Left hindlimb (tissue), 1 donor: ENCODE measurements around the gene BLVRA.
"Not testable (repeated sequence)": the region's sequence is repeated elsewhere in the genome, so short reads cannot be mapped to it uniquely, and the experiment has no call there.

ENCODE experiments used
- DNase-seq: peaks from one replicate; pipeline ENCODE4 v3.0.0-alpha.2; 2018

Gene BLVRA

DNA sequence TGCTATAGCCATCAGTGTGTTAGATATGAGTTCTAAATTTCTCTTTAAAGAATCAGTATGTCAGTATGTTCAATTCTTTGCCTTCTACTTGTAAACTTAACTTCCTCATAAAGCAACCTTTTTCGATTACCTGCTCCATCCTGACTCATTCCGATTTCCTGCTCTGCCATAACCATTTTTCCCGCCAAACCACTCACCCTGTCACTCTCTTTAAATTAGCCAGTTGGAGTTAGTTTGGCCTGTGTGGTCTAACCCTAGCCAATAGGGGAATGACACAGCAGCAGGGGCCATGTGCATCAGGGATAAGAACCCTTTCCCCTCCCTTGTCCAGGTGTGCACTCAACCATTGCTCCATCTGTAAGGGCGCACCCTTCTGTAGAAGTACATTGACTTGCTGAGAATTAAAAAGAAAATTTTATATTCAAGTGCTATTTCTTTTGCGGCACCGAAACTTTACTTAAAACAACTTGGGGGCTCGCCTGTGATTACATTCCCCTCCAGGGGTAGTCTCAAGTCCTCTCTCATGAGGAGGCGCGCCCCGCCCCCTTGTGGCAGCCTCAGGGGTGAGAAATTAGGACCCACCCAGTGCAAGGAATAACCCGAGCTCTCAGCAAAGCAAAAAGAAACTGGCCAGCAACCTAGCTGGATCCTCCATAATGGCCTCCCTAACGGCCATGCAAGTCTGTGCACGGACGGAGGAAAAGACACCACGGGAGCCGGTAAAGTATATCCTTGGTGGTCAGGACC lies 51.9 kb downstream of the BLVRA start:
- DNase-seq, result not testable (repeated sequence)

DNA sequence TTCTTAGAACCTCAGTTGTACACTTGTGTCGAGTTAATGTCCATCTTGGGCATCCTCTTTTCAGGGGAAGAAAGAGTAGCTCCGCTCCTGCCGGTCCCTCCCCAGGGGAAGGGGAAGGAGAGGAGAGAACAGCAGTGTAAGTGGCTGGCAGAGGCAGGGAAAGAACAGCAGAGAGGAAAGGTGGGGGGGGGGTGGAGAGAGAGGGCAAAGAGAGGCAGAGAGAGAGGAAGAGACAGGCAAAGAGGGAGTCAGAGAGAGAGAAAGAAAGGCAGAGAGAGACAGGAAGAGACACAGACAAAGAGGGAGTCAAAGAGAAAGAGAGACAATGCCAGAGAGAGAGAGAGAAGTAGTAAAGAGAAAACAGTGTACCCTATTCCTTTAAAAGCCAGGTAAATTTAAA lies 56.9 kb downstream of the BLVRA start:
- no peak for DNase-seq

DNA sequence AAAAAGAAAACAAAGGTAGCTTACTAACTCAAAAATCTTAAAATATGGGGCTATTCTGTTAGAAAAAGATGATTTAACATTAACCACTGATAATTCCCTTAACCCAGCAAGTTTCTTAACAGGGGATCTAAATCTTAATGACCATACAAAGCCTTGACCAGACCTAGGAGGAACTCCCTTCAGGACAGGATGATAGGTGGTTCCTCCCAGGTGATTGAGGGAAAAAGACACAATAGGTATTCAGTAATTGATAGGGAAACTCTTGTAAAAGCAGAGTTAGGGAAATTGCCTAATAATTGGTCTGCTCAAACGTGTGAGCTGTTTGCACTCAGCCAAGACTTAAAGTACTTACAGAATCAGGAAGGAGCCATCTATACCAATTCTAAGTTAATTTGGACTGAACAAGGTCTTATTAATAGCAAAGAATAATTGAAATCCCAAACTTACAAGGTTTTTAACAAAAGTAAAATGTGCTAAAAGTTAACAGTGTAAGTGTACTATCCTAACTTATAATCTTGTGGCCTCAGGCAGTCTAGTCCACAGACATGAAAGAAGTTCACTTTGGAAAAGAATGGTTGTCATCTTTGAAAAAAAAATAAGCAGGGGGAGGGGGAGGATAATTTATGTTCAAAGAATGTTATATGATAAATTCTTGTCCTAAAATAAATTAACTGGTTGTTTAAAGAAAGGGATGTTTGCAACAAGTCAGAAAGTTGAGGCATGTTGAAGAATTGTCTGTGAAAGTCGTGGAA lies 57.7 kb downstream of the BLVRA start:
- DNase-seq, result not testable (repeated sequence)

DNA sequence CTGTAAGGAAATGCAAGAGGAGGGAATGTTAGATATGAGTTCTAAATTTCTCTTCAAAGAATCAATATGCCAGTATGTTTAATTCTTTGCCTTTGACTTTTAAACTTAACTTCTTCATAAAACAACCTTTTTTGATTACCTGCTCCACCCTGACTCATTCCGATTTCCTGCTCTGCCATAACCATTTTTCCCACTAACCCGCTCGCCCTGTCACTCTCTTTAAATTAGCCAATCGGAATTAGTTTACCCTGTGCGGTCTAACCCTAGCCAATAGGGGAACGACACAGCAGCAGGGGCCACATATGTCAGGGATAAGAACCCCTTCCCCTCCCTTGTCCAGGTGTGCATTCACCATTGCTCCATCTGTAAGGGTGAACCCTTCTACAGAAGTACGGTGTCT lies 64.9 kb downstream of the BLVRA start:
- not testable (repeated sequence) for DNase-seq

DNA sequence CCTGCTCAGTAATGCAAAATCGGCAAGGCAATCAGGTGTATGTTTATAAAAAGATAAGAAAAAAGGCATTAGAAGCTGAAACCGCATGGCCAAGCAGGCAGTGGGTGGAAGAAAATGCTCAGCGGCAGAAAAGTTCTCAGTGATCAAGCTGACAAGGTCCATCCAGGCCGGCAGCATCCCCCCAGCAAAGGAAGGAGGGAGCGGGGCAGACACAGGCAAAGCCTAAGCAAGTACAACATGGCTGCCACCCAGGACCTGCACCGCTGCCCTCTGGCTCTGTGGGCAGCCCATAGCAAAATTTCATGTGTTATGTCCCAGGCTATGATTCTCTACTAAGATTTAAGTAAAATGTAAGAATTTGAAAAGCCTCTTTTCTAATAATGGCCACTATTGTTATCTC lies 65.5 kb downstream of the BLVRA start:
- no peak for DNase-seq

DNA sequence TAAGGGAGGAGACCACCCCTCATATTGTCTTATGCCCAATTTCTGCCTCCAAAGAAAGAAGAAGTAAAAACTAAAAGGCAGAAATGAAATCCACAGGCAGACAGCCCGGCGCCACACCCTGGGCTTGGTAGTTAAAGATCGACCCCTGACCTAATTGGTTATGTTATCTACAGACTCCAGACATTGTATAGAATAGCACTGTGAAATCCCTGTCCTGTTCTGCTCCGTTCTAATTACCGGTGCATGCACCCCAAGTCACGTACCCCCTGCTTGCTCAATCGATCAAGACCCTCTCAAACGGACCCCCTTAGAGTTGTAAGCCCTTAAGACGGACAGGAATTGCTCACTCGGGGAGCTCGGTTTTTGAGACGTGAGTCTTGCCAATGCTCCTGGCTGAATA lies 66.0 kb downstream of the BLVRA start:
- DNase-seq, result not testable (repeated sequence)

DNA sequence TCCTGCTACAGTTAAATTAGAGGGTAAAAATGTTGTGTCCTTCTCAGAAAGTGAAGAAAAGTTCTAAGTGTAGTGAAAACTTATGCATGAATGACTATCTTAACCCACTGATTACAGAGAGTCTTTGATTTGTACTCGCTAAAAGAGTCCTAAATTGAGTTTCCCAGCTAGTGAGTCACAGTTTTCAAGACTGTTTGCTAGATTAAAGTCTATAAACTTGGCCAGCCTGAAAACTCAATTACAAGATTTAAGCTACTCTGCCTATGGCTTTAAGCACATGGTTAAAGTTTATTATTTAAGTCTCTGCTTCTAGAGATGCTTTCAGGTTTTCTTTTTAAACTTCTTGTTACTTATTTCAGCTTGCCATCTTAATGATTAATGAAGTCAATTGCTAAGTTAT lies 66.5 kb downstream of the BLVRA start:
- DNase-seq, result no peak

DNA sequence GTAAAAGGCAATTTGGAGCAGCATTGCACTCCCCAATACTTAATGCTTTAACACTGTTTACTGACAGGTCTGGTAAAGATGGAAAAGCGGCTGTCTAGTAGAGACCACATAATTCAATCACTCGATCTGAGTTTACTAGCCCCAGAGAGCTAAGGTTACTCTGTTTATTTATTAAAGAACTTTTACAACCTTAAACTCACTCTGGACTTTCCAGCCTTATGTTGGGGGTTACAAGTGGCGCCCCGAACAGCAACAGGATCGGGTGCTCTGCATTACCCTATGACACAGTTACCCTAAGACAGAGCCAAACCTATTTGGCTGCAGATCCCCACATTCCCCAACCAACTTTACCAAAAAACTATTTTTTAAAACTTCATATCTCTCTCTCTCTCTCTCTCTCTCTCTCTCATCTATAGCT lies 66.9 kb downstream of the BLVRA start:
- no peak for DNase-seq

DNA sequence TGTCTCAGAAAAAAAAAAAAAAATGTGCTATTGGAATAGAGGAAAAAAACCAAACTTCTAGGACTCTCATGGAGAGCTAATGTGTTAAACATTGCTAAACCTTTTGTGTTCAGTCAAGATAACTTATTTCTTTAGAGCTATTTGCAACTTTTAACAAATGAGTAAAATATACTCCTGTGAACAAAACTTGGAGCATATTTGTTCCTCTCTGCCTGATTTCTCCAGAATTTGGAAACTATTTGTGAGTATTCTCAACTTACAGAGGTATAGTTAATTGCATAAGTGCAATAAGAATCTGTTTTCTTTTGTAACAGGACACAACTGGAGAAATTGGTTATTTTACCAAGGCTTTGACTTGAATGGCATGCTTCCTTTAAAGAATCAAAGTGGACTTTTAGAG lies 72.4 kb downstream of the BLVRA start:
- not testable (repeated sequence) for DNase-seq

DNA sequence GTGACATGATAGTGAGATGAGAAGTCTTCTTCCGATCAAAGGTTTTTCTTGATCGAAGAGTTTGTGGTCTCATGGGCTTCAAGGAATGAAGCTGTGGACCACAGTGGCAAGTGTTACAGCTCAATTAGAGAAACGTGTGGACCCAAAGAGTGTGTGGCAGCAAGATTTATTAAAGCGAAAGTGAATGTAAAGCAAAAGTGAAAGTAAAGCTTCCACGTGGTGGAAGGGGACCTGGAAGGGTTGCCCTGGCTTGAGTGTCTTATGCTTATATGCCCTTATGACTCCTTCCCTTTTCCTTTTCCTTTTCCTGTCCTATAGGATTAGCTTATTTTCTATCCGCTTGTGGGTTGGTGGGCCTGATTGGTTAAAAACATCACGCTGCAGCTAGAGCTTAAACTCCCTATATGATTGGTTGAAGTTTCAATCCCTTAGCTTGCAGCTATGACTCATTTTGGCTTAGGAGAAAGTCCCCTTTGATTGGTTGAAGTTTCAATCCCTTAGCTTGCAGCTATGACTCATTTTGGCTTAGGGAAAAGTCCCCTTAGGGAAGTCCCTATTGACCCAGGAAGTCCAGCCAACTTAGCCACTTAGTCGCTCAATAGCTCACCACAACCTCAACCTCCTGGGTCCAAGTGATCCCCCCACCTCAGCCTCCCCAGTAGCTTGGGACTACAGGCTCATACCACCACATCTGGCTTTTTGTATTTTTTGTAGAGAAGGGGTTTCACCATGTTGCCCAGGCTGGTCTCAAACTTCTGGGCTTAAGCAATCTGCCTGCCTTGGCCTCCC lies 76.2 kb downstream of the BLVRA start:
- DNase-seq, result no peak

DNA sequence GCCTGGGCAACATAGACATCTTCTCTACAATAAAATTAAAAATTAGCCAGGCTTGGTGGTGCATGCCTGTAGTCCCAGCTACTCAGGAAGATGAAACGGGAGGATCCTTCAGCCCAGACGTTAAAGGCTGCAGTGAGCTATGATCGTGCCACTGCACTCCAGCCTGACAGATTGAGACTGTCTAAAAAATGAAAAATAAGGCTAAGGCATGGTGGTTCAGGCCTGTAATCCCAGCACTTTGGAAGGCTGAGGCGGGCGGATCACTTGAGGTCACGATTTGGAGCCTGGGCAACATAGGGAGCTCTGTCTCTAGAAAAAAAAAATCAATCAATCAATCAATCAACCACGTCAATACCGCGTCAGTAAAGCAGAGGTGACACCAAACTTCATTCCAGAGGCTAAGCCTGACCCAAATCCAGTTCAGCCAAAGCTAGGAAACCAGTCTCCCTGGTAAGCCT lies 79.8 kb downstream of the BLVRA start:
- no peak for DNase-seq

DNA sequence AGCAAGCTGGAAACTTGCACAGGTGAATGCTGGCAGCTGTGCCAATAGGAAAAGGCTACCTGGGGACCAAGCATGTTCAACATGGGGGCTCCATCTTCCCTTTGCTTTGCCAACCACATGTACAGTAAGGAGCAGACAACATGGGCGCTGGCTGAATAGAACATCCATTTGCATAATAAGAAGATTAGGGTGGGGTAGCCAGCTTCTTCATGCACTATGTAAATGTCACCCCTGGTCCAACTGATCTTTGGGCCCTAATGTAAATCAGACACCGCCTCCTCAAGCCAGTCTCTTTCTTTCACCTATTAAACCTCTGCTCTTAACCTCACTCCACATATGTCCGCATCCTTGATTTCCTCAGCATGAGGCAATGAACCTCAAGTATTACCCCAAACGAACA lies 84.8 kb downstream of the BLVRA start:
- DNase-seq, result no peak

DNA sequence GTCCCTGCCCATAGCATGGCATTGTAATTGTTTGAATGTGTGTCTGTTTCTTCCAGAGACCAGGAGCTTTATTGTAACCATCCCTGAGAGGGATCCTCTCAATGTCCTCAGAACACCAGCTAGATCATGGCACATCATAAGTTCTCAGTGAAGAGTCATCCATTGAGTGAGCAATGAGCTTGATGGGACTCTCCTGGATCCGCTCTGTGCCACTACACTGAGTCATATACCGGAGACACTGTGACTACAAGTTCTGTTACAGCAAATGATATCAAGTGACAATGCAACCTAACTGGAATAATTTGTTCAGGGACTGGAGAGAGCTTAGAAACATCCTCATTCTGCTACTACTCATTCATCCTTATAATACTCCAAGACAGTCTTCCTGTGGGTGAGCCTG lies 85.8 kb downstream of the BLVRA start:
- DNase-seq, result no peak

DNA sequence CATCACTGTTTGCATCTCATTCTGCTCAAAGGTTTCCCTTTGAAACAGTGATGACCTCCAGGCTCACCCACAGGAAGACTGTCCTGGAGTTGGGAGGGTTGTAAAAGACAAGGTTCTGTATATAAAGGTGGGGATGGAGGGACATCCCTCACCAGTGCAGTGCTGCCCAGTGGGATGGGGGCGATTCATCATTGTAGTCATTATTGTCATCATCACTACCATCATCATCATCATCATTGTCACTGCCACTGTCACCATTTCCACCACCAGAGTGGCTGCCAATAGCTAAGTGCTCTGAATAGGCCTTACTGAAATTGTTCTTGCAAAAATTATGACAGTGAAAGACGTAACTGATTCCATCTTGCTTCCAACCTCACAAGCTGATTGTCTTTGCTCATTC lies 86.2 kb downstream of the BLVRA start:
- no peak for DNase-seq

DNA sequence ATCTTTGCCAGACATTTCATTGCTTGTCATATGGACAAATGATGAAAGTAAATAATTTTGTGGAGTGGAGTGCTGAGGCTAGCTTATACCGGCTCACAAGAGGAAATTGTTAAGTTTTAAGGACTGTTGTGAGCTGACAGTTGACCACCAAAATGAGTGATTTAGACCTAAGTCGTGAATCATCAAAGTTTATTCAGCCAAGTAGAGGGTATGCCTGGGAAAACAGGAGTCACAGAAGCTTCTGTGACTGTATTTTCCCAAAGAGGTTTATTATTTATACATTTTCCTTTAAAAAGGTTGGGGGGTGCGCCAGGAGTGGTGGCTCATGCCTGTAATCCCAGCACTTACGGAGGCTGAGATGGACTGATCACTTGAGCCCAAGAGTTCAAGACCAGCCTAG lies 89.0 kb downstream of the BLVRA start:
- no peak for DNase-seq

DNA sequence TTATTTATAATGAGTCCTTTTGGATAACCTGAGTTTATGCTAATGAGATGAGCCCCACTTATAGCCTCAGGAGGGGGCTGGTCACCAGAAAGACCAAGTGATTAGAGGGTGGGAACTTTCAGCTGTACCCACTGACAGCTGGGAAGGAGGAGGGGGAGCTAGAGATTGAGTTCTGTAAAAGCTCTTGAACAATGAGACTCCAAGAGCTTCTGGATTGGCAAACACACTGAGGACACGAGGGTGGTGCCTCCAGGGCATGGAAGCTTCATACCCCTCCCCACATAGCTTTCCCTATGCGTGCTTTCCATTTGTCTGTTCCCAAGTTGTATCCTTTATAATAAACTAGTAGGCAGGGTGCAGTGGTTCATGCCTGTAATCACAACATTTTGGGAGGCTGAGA lies 90.6 kb downstream of the BLVRA start:
- no peak for DNase-seq

DNA sequence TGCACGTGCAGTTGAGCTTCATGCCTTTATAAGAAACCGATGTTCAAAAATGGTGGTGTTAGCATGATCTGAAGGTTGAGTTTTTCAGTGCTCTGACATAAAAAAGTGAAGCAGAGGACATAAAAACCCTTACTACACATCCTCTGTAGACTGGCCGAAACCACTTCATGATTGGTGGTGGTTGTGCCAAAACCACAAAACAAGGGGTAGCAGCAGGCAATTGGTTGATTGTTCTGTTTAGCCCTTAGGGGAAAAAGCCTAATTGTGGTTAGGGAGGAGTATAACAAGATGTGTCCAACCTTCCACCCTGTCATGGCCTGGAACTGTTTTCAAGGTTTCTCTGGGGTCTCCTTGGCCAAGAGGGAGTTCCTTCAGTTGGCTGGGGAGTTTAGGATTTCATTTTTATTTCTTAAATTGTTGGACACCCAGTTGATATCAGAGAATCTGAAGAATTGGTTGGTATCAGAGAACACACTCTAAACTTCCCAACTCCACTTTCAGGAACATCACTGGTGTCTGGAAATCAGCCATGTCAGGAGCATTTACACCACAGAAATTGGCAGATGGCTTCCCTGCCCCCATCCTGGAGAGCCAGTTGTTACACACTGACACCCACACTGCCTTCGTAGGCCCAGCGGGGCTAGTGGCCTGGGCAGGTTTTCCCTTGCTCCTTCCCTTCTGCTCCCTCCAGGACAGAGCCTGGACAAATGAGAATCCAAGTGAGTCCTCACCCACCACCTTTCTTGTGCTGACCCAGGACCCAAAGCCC lies 92.1 kb downstream of the BLVRA start:
- DNase-seq, result peak; percentile 37

DNA sequence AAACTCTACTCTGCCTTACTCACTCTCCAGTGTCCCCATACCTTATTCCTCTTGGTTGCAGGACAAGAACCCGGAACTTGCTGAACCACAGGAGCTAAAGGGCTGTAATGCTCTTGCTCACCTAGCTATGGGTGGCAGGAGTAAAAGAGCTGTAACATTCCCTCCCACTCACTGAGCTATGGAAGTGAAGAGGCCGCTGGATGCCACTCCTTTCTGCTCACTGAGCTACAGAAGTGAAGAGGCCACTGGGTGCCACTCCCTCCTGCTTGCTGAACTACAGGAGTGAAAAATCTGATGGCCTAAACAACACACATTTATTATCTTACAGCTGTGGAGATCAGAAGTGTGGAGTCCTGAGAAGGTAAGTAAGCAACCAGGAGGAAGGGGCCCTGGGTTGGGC lies 93.3 kb downstream of the BLVRA start:
- no peak for DNase-seq

DNA sequence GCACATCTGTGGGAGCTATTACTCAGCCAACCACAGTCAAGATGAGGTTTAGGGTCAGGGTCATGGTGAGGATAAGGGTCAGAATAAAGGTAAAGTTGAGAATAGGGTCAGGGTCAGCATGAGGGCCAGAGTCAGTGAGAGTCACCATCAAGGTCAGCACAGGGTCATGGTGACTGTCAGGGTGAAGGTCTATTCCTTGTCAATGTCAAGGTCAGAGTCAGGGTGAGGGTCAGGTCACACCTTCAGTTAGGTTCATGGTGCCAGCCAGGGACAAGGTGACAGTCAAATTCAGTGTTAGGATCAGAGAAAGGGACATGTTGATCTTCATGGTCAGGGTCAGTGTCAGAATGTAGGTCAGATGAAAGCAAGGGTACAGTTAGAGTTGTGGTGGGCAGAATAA lies 96.7 kb downstream of the BLVRA start:
- no peak for DNase-seq

DNA sequence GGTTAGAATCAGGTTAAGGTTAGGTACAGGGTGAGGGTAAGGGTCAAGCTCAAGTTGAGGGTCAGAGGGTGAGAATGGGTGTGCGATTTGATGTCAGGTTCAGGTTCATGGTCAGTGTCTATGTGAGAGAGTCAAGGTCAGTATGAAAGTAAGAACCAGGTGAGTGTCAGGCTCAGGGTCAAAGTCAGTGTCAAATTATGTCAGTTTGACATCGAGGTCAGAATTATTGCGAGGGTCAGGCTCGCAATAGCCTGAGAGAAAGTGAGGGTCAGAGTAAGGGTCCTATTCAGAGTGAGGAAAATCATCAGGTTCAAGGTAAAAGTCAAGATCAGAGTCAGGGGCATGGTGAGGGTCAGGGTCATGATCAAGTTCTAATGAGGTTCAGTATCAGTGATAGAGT lies 97.8 kb downstream of the BLVRA start:
- DNase-seq, result no peak
